ENCODE data around the gene CRADD.

CRADD gene

DNA sequence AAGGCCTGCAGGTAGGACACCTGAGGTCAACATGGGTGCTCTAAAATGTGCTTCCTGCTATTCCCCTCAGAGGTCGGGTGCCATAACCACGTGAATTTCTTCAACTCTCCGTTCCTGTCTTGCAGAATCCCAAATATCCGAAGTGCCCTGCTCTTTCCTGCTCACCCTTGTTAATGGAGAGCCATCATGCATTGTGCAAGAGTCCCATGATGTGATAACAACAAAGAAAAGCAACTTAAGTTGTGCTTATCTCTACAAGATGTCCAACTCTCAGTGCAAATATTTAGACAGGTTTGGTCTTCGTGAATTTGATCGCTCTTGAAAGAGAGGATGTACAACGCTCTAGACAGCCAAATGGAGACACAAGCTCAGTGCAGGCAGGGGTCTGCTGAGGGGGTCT, 260.6 kb downstream of the CRADD start:
- no peak for TF ChIP-seq POLR2A (IDR thresholded peaks at IDR 0.05; ENCODE audit: low read length)
- no peak for TF ChIP-seq GATA1 (IDR thresholded peaks at IDR 0.05; ENCODE audit: low read depth, low read length)
- no peak for DNase-seq

DNA sequence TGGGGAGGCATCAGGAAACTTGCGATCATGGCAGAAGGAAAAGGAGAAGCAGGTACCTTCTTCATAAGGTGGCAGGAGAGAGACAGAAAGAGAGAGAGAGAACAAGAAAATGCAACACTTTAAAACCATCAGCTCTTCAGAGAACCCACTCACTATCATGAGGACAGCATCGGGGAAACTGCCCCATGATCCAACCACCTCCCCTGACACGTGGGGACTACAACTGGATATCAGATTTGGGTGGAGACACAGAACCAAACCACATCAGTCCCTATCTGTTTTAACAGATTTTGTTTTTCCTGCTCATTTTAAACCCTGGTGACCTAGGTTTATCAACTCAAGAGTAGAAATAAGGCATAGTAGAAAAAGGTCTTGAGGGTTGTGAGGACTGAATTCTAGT, 261.1 kb downstream of the CRADD start:
- TF ChIP-seq GATA1 (IDR thresholded peaks at IDR 0.05; ENCODE audit: low read depth, low read length) (no peak), POLR2A (IDR thresholded peaks at IDR 0.05; ENCODE audit: low read length) (no peak)
- peak; percentile 46 to 82 for DNase-seq

DNA sequence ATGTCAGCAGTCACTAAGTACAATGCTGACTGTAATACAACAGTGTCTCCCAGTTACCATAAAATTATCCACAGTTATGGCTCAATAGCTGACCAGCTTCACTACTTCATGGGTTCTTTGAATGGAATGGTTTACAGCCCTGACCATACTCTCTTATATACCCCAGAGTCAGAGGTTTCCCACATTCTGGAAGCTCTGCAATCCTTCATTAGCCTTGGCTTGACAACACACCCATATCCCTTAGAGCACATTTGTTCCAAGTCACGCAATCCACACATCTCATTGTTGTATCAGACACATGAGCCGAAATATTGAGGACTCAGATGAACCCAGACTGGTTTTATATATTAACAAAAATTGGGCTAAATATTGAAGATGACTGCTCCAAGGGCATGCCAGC, 261.8 kb downstream of the CRADD start:
- no peak for DNase-seq
- TF ChIP-seq GATA1 (IDR thresholded peaks at IDR 0.05; ENCODE audit: low read depth, low read length) (no peak), POLR2A (IDR thresholded peaks at IDR 0.05; ENCODE audit: low read length) (no peak)

DNA sequence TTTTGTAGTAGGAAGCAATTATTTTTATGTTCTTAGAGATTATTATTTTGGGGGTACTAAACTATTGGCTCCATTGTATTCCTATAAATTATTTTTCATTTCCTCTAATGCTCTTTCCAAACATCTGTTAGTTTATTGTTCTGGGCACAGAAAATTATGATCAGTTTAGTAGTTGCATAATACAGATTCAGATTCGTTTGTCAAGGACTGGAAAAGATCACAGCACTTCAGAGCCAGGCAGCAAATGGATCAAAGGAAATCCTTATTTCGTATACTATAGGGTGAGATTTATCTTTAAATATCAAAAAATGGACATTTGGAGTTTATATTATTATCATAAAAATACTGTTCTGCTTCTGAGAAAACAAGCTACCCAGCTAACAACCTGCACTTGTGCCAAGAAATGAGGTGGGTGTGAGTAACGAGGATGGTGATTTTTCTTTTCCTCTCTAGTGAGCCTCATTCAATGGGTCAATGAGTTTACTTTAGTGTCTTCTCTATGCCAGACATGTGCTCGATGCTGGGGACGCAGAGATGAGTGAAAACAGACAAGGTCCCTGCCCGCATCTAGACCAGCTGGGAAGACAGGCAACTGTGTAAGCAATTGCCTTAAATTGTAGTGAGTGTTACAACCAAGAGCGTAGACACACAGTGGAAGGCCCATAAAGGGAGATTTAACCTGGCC, 262.6 kb downstream of the CRADD start:
- DNase-seq: no peak
- no peak for TF ChIP-seq POLR2A (IDR thresholded peaks at IDR 0.05; ENCODE audit: low read length)
- TF ChIP-seq GATA1 (IDR thresholded peaks at IDR 0.05; ENCODE audit: low read depth, low read length): no peak

DNA sequence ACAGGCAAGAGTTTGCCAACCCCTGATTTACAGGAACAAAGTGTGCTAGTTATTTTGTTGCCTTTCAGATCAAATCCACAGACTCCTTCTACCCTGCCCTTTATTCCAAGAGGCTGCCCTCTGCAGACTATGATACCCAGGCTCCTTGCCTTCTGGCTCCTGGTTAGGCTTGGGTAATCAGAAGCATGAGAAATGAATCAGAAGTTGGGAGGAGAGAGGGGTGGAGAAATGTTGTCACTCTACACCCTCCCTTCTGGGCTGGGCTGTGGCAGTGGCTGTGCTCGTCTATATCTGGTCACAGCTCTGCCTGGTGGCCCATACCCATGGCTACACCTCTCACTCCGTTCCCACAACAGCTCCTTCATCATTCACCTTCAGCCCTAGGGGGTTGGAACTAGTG, 266.6 kb downstream of the CRADD start:
- TF ChIP-seq POLR2A (IDR thresholded peaks at IDR 0.05; ENCODE audit: low read length): no peak
- no peak for TF ChIP-seq GATA1 (IDR thresholded peaks at IDR 0.05; ENCODE audit: low read depth, low read length)

DNA sequence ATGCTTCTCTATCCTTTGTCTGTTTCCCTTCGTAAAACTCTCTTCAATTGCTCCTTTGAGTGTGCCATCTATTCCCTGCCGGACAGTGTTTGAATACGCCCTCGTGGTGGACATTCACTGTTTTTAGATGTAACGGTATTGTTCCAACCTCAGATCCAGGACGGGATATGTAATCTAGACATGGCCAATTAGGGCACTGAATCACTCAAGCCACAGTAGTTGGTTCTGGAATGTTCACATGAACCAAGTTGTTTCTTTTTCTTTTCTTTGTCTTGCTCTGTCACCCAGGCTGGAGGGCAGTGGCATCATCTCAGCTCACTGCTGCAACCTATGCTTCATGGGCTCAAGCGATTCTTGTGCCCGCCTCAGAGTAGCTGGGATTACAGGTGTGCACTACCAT, 267.0 kb downstream of the CRADD start:
- DNase-seq: no peak
- no peak for TF ChIP-seq POLR2A (IDR thresholded peaks at IDR 0.05; ENCODE audit: low read length)
- no peak for TF ChIP-seq GATA1 (IDR thresholded peaks at IDR 0.05; ENCODE audit: low read depth, low read length)

More for the DNA sequence above, 266.6 kb downstream of the CRADD start:
- DNase-seq: peak; percentile 5 to 14
